Ishikawa (cell line): ENCODE results near the gene PPOX.

Experiments
- CEBPB ChIP-seq: IDR thresholded peaks from 2 replicates; pipeline ENCODE4 v1.6.1; 2012
- CREB1 ChIP-seq: IDR thresholded peaks from 2 replicates; pipeline ENCODE4 v1.6.1; 2012; ENCODE audit warnings: low read depth
- EGR1 ChIP-seq: IDR thresholded peaks from 2 replicates; pipeline ENCODE4 v1.6.1; 2012
- EP300 ChIP-seq: IDR thresholded peaks from 2 replicates; pipeline ENCODE4 v1.6.1; 2012; ENCODE audit warnings: borderline replicate concordance
- FOXM1 ChIP-seq: IDR thresholded peaks from 2 replicates; pipeline ENCODE4 v1.6.1; 2012; ENCODE audit warnings: low read depth, borderline replicate concordance
- NFIC ChIP-seq: IDR thresholded peaks from 2 replicates; pipeline ENCODE4 v1.6.1; 2012
- RAD21 ChIP-seq: IDR thresholded peaks from 2 replicates; pipeline ENCODE4 v1.6.1; 2012; ENCODE audit warnings: low read depth
- TAF1 ChIP-seq: IDR thresholded peaks from 2 replicates; pipeline ENCODE4 v1.6.1; 2012; ENCODE audit warnings: low read depth, mild to moderate bottlenecking
- TCF12 ChIP-seq: IDR thresholded peaks from 2 replicates; pipeline ENCODE4 v1.6.1; 2012; ENCODE audit warnings: low read depth
- TEAD4 ChIP-seq: IDR thresholded peaks from 2 replicates; pipeline ENCODE4 v1.6.1; 2012
- YY1 ChIP-seq: IDR thresholded peaks from 2 replicates; pipeline ENCODE4 v1.6.1; 2012; ENCODE audit warnings: low read depth
- ZBTB7A ChIP-seq: IDR thresholded peaks from 2 replicates; pipeline ENCODE4 v1.6.1; 2012; ENCODE audit warnings: low read depth
- TF ChIP-seq, protein P1 (sequence below): IDR thresholded peaks from 2 replicates; pipeline ENCODE4 v1.6.1; 2012
- TF ChIP-seq, protein P2 (sequence below): IDR thresholded peaks from 2 replicates; pipeline ENCODE4 v1.6.1; 2012
- TF ChIP-seq, protein P3 (sequence below): IDR thresholded peaks from 2 replicates; pipeline ENCODE4 v1.6.1; 2012; ENCODE audit warnings: low read depth, mild to moderate bottlenecking

Gene PPOX

DNA sequence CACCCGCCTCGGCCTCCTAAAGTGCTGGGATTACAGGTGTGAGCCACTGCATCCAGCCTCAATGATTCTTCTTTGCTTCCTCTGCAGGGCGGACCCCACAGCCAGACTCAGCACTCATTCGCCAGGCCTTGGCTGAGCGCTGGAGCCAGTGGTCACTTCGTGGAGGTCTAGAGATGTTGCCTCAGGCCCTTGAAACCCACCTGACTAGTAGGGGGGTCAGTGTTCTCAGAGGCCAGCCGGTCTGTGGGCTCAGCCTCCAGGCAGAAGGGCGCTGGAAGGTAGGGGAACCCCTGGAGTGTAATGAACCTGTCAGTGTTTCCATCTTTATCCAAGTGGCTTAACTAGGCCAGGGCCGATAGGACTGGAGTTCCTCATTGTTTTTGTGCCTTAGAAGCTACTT, 2.7 kb downstream of the PPOX start:
- TF ChIP-seq CEBPB (no peak), YY1 (no peak), TEAD4 (no peak), CREB1 (no peak), TCF12 (no peak), TAF1 (no peak), FOXM1 (no peak), RAD21 (no peak), EP300 (no peak), NFIC (no peak), EGR1 (no peak), ZBTB7A (no peak)
- TF ChIP-seq, protein P1, sequence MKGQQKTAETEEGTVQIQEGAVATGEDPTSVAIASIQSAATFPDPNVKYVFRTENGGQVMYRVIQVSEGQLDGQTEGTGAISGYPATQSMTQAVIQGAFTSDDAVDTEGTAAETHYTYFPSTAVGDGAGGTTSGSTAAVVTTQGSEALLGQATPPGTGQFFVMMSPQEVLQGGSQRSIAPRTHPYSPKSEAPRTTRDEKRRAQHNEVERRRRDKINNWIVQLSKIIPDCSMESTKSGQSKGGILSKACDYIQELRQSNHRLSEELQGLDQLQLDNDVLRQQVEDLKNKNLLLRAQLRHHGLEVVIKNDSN: no peak
- TF ChIP-seq, protein P2, sequence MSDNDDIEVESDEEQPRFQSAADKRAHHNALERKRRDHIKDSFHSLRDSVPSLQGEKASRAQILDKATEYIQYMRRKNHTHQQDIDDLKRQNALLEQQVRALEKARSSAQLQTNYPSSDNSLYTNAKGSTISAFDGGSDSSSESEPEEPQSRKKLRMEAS: no peak
- TF ChIP-seq, protein P3, sequence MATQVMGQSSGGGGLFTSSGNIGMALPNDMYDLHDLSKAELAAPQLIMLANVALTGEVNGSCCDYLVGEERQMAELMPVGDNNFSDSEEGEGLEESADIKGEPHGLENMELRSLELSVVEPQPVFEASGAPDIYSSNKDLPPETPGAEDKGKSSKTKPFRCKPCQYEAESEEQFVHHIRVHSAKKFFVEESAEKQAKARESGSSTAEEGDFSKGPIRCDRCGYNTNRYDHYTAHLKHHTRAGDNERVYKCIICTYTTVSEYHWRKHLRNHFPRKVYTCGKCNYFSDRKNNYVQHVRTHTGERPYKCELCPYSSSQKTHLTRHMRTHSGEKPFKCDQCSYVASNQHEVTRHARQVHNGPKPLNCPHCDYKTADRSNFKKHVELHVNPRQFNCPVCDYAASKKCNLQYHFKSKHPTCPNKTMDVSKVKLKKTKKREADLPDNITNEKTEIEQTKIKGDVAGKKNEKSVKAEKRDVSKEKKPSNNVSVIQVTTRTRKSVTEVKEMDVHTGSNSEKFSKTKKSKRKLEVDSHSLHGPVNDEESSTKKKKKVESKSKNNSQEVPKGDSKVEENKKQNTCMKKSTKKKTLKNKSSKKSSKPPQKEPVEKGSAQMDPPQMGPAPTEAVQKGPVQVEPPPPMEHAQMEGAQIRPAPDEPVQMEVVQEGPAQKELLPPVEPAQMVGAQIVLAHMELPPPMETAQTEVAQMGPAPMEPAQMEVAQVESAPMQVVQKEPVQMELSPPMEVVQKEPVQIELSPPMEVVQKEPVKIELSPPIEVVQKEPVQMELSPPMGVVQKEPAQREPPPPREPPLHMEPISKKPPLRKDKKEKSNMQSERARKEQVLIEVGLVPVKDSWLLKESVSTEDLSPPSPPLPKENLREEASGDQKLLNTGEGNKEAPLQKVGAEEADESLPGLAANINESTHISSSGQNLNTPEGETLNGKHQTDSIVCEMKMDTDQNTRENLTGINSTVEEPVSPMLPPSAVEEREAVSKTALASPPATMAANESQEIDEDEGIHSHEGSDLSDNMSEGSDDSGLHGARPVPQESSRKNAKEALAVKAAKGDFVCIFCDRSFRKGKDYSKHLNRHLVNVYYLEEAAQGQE: no peak

DNA sequence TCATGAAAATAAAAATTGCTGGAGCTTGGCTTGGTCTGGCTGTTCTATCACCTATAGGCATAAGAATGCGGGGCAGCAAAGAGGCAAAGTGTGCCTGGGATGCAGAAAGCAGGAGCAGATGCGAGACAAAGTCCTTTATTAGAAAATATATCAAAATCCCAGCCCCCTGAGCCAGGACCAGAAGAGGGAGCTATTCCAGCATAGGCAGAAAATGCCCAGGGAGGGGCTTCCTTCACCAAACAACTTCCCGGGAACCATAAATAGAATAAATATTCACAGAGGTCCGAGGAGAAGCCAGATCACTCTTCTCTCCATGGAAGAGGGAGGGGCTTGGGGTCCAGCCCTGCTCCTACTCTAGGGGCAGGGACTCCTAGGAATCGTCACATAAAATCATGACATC, 5.0 kb downstream of the PPOX start:
- TF ChIP-seq TEAD4 (no peak), EP300 (no peak), YY1 (no peak), FOXM1 (no peak), CEBPB (no peak), TCF12 (no peak), EGR1 (no peak)
- TF ChIP-seq, protein P3: no peak
- TF ChIP-seq, protein P1: no peak

DNA sequence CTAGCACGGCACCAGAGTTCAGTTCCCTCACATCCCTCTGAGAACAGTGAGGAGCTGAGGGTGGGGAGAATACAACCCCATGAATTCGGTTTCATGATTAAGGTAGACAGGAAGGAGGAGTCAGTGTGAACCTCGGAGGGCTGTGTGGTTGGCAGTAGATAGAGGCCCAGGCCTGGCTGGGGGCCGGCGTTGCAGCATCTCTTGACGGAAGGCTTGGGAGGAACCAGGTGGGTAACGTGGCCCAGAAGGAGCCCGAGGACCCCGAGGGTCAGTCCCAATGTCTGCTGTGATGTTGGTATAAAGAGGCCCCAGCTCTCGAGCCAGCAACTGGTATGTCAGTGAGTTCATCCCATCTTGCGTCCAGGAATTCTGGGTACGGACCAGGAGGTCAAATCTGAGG, 5.5 kb downstream of the PPOX start:
- TF ChIP-seq TCF12: no peak
- no peak for TF ChIP-seq TAF1
- TF ChIP-seq, protein P3: no peak
- no peak for TF ChIP-seq YY1

DNA sequence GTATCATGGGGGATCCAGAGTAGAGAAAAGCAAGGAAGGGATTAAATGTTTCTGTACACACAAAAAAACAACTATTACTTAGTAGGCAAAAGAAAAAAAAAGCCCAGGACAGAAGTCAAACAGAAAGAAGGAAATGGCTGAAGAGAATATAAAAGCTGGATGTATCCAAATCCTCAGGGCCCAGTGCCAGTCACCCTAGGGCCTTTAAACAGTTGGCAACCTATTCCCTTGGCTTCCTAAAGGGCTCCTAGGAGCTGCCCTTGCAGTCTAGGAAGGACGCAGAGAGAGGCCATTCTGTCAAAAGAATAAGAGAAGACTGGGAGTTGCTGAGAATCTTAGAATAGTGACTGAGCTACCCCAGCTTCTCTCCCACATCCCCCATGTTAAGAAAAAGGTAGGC, 6.1 kb downstream of the PPOX start:
- TF ChIP-seq EGR1 (no peak), YY1 (no peak), NFIC (no peak), TEAD4 (no peak), ZBTB7A (no peak), FOXM1 (no peak), TCF12 (no peak), CEBPB (no peak), CREB1 (no peak), EP300 (no peak)
- TF ChIP-seq, protein P2: no peak
- TF ChIP-seq, protein P3: no peak
- TF ChIP-seq, protein P1: no peak
